GM23248 (cell line): ENCODE measurements around the gene DBF4.
"Not testable (repeated sequence)": the region's sequence is repeated elsewhere in the genome, so short reads cannot be mapped to it uniquely, and the experiment has no call there.

ENCODE experiments used
- EZH2 ChIP-seq: fragments of 200-600 bp; sonication (generic); IDR thresholded peaks from 2 replicates; pipeline ENCODE4 v1.6.1; 2018; ENCODE audit warnings: antibody characterized with exemption, mild to moderate bottlenecking; ENCODE audit not compliant: insufficient read depth, poor library complexity, severe bottlenecking
- EZH2phosphoT487 ChIP-seq: fragments of 200-600 bp; sonication (generic); IDR thresholded peaks from 2 replicates; pipeline ENCODE4 v1.6.1; 2018; ENCODE audit warnings: antibody characterized with exemption, moderate library complexity, mild to moderate bottlenecking, low read depth; ENCODE audit not compliant: insufficient read depth

DNA sequence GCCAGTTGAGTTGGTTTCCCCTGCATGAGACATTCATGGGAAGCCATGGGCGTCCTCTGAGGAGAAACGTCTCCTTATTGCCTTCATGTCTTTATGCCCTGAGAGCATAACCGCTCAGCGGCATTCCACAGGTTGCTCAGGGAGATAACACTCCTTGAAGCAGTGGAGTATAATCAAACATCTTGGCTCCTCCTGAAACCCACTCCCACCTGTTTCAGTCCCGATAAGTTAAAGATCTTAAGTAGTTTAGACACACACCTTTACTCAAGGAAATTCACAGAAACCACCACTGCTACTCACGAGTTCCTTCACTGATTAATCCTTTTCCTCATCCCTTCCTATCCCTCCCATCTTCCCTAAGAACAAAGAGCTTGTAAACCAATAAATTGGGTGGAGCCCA lies 9.8 kb upstream of the DBF4 start:
- not testable (repeated sequence) for TF ChIP-seq EZH2, EZH2phosphoT487
